GM21723 (cell line): Measurements from ENCODE around the gene XPO1.

Experiments
- ATAC-seq: cut with Tn5 transposase; IDR thresholded peaks from one replicate; pipeline ENCODE4 v1.9.1; 2021; ENCODE audit warnings: mild to moderate bottlenecking, moderate library complexity; ENCODE audit not compliant: unreplicated experiment

XPO1 gene

GRCh38 chr2:61435291-61435690 lies 102.9 kb downstream of the XPO1 start:
- no peak for ATAC-seq

DNA sequence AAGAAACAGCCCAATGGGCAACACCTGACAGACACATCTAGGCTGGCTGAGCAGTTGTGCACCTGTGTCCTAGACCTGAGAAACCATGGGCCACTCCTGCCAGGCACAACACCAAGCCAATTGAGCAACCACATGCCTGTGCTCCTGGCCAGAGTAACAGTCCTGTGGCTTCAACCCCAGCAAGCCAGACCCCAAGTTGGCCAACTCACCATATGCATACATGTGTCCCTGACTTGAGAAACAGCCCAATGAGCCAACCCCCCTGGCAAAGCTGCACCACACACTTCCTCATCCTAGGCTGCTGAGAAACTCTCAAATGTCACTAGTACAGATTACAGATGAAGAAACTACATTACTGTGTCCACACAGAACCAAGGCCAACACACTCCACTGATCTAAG lies 103.8 kb downstream of the XPO1 start:
- no peak for ATAC-seq

DNA sequence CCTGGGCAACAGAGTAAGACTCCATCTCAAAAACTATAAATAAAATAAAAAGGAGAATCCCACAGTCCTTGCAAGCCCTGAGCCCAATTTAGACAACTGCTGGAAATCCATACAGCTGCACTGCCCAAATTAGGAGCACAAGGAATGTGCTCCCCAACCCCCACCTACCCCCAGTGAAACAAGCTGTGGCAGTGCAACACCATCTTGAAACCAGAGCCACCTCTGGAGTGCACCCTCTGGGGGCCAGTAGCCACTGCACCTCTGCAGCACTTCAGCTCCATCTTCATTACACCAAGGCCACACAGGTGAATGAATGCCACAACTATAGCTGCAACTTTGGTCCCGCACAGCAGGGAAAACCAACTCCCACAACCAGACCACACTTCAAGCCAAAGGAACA lies 104.5 kb downstream of the XPO1 start:
- ATAC-seq: no peak

DNA sequence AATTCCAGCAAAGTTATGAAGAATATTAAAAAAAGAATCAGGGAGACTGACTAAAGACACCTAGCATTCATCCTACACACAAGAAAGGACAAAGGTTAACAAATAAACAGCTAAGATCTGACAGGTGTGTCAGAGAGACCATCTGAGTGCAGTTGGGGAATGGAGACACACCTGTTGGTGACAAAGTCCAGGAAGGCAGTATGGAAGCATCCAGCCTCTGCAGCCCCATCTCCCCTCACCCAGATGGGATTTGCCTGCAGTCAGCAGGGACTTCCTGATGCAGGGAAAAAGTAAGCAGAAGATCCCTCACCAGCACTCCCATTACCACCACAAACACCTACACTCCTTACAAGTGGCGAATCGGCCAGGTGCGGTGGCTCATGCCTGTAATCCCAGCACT lies 105.2 kb downstream of the XPO1 start:
- no peak for ATAC-seq

DNA sequence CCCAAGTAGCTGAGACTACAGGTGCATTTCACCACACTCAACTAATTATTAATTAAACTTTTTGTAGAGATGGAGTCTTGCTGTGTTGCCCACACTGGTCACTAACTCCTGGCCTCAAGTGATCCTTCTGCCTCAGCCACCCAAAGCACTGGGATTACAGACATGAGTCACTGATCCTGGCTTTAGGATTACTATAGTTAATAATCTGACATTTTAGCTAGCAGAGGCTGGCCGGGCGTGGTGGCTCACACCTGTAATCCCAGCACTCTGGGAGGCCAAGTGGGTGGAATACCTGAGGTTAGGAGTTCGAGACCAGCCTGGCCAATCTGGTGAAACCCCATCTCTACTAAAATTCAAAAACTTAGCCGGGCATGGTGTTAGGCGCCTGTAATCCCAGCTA lies 106.8 kb downstream of the XPO1 start:
- ATAC-seq: no peak
